Measurements from ENCODE around the gene SLC45A3. TPM values are rescaled to one million over a fixed set of nuclear protein-coding genes. Genes with fewer than 3 reads are reported as not detected.

The SLC45A3 gene
- total and polyA plus RNA-seq, 2 donors = 2.3 to 4.8 TPM

GRCh38 chr1:205710201-205711062 is 30.1 kb upstream of the SLC45A3 start:
- Histone ChIP-seq H3K4me3 (ENCODE audit: low read depth, low read length) (no peak overlapping the region), H3K4me1 (ENCODE audit: insufficient read depth) (peaks cover 1% of the 10 kb centered on the region), H3K36me3 (ENCODE audit: insufficient read depth) (no peaks in the 10 kb centered on the region), H3K27ac (ENCODE audit: low read depth) (no peak overlapping the region)
- DNase-seq (ENCODE audit: extremely low spot score) = no peak
- 50% methylated on average over 1 of the region's 1 CpG for WGBS

DNA sequence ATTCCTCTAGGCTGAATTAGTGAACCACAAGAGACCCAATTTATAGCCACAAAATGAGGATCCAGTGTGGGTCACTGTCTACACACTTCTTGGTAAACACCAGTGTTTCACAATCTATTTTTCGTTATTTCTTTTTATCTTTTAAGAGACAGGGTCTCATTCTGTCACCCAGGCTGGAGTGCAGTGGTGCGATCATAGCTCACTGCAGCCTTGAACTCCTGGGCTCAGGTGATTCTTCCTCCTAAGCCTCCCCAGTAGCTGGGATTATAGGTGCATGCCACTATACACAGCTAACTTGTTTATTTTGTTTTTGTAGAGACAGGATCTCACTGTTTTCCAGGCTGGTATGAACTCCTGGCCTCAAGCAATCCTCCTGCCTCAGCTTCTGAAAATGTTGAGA is 29.3 kb upstream of the SLC45A3 start:
- DNase-seq (ENCODE audit: extremely low spot score) = no peak
- Histone ChIP-seq H3K27ac (ENCODE audit: low read depth) (no peak overlapping the region), H3K4me3 (ENCODE audit: low read depth, low read length) (no peak overlapping the region), H3K36me3 (ENCODE audit: insufficient read depth) (no peaks in the 10 kb centered on the region), H3K4me1 (ENCODE audit: insufficient read depth) (peaks cover 1% of the 10 kb centered on the region)
- WGBS = 82% methylated on average over 2 of the region's 2 CpGs

GRCh38 chr1:205709059-205709398 is 28.7 kb upstream of the SLC45A3 start:
- DNase-seq (ENCODE audit: extremely low spot score) = no peak
- H3K36me3 ChIP-seq (ENCODE audit: insufficient read depth) = no peaks in the 10 kb centered on the region
- 26% methylated on average over 4 of the region's 4 CpGs for WGBS
- no peak overlapping the region for H3K27ac ChIP-seq (ENCODE audit: low read depth)
- no peak overlapping the region for H3K4me3 ChIP-seq (ENCODE audit: low read depth, low read length)
- peaks cover 1% of the 10 kb centered on the region for H3K4me1 ChIP-seq (ENCODE audit: insufficient read depth)

GRCh38 chr1:205706601-205707502 is 26.5 kb upstream of the SLC45A3 start:
- H3K4me3 ChIP-seq (ENCODE audit: low read depth, low read length) = no peak overlapping the region
- no peak overlapping the region for H3K27ac ChIP-seq (ENCODE audit: low read depth)
- 74% methylated on average over 6 of the region's 6 CpGs for WGBS
- no peak for DNase-seq (ENCODE audit: extremely low spot score)
- peaks cover 1% of the 10 kb centered on the region for H3K4me1 ChIP-seq (ENCODE audit: insufficient read depth)
- no peaks in the 10 kb centered on the region for H3K36me3 ChIP-seq (ENCODE audit: insufficient read depth)

DNA sequence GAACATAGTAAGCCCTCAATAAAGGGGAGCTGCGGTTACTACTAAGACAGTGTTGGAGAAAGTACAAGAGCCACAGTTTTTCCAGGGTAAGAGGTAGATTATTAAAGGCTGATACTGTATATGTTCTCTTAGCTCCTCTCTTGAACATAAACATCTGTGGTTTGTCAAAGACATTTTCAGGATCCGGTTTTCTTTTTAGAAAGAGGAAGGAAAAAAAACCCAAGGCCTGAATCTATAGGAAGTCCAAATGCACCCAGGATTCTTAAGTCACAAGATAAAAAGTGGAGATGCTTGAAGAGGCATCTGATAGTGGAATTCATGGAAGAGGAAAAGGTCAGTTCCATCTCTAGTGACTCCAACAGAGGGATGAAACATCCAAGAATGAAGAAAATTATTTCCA is 24.6 kb upstream of the SLC45A3 start:
- H3K4me3 ChIP-seq (ENCODE audit: low read depth, low read length) = no peak overlapping the region
- no peak overlapping the region for H3K27ac ChIP-seq (ENCODE audit: low read depth)
- H3K36me3 ChIP-seq (ENCODE audit: insufficient read depth) = no peaks in the 10 kb centered on the region
- WGBS = 47% methylated on average over 2 of the region's 2 CpGs
- DNase-seq (ENCODE audit: extremely low spot score) = no peak
- peaks cover 1% of the 10 kb centered on the region for H3K4me1 ChIP-seq (ENCODE audit: insufficient read depth)

DNA sequence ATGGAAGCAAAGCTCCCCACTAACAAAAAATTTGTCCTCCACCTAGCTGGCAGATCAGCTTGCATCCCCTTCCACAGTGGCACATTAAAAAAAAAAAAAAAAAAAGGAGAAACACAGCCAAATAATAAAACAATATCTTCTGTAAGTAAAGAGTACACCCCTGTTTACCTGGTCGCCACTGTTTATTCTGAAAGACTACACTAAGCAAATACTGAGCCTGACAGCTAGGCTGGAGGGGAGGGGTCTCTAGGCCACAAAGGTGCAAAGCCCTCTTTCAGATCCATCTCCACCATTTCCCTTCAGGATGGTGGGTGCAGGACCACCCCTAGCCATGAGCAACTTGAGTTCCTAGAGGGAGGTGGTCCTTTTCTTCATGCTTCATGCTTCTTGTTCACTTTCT is 22.8 kb upstream of the SLC45A3 start:
- Histone ChIP-seq H3K4me1 (ENCODE audit: insufficient read depth) (no peaks in the 10 kb centered on the region), H3K27ac (ENCODE audit: low read depth) (no peak overlapping the region), H3K4me3 (ENCODE audit: low read depth, low read length) (no peak overlapping the region), H3K36me3 (ENCODE audit: insufficient read depth) (no peaks in the 10 kb centered on the region)
- no peak for DNase-seq (ENCODE audit: extremely low spot score)
- WGBS = 86% methylated on average over 1 of the region's 1 CpG

- 91% methylated on average over 4 of the region's 4 CpGs for WGBS
- H3K4me1 ChIP-seq (ENCODE audit: insufficient read depth) = no peaks in the 10 kb centered on the region
- H3K27ac ChIP-seq (ENCODE audit: low read depth) = no peak overlapping the region
- H3K4me3 ChIP-seq (ENCODE audit: low read depth, low read length) = no peak overlapping the region
- DNase-seq (ENCODE audit: extremely low spot score) = no peak
- H3K36me3 ChIP-seq (ENCODE audit: insufficient read depth) = no peaks in the 10 kb centered on the region
Observed at GRCh38 chr1:205701891-205702290, 21.6 kb upstream of the SLC45A3 start.

GRCh38 chr1:205701420-205701819 is 21.1 kb upstream of the SLC45A3 start:
- WGBS = 55% methylated on average over 2 of the region's 2 CpGs

DNA sequence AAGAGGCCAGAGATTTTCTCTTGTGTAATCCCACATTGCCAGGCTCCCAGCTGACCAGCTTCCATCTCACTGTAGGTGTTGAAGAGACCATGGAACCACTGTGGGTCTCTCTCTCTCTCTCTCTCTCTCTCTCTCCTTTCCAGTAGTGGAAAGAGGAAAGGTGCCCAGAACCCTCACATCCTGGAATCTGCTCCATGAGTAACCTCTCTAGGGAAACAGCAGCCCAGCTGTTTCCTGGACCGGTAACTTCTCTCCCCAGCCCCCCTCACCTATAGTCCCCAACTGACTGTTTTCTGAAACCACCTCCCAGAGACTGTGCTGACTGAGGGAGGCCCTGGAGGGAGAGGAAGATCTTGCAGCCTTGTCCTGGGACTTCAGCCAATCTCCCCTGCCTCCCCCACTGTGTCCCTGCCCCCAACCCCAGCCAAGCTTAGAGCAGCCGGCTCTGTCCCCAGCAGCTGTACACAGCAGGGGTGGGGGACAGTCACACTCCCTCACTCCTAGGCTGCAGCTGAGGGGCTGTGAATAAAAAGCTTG is 20.6 kb upstream of the SLC45A3 start:
- Histone ChIP-seq H3K27ac (ENCODE audit: low read depth) (no peak overlapping the region), H3K36me3 (ENCODE audit: insufficient read depth) (no peaks in the 10 kb centered on the region), H3K4me3 (ENCODE audit: low read depth, low read length) (no peak overlapping the region), H3K4me1 (ENCODE audit: insufficient read depth) (no peaks in the 10 kb centered on the region)
- 22% methylated on average over 2 of the region's 2 CpGs for WGBS
- no peak for DNase-seq (ENCODE audit: extremely low spot score)

More at GRCh38 chr1:205701420-205701819, 21.1 kb upstream of the SLC45A3 start:
- no peak for DNase-seq (ENCODE audit: extremely low spot score)
- H3K36me3 ChIP-seq (ENCODE audit: insufficient read depth) = no peaks in the 10 kb centered on the region
- no peaks in the 10 kb centered on the region for H3K4me1 ChIP-seq (ENCODE audit: insufficient read depth)
- no peak overlapping the region for H3K4me3 ChIP-seq (ENCODE audit: low read depth, low read length)
- no peak overlapping the region for H3K27ac ChIP-seq (ENCODE audit: low read depth)

DNA sequence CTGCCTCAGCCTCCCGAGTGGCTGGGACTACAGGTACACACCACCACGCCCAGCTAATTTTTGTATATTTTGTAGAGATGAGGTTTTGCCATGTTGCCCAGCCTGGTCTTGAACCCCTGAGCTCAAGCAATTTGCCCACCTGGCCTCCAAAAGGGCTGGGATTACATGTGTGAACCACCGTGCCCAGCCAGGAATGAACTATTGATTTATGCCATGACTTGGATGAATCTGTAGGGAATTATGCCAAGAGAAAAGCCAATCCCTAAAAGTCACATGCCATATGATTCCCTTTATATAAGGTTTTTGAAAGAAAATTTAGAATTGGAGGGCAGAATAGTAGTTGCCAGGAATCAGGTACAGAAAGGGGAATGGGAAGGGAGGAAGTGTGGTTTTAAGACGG is 19.1 kb upstream of the SLC45A3 start:
- no peak for DNase-seq (ENCODE audit: extremely low spot score)
- whole genome bisulfite sequencing = 93% methylated on average over 4 of the region's 4 CpGs
- Histone ChIP-seq H3K27ac (ENCODE audit: low read depth) (no peak overlapping the region), H3K4me1 (ENCODE audit: insufficient read depth) (no peaks in the 10 kb centered on the region), H3K4me3 (ENCODE audit: low read depth, low read length) (no peak overlapping the region), H3K36me3 (ENCODE audit: insufficient read depth) (no peaks in the 10 kb centered on the region)

DNA sequence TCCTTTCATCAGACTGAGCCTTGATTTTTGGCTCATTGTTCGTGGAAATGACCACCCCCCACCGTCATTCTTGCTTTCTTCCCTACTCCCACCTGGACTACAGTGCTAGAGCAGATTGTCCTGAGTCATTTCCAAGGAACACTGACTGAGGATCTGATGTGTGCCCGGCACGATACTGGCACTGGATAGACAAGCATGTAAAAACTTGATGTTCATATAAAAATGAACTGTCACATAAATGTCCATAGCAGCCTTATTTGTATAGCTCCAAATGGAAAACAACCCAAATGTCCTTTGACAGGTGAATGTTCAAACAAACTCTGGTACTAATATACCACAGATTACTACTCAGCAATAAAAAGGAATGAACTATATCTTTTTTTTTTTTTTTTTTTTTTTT is 18.6 kb upstream of the SLC45A3 start:
- Histone ChIP-seq H3K4me1 (ENCODE audit: insufficient read depth) (no peaks in the 10 kb centered on the region), H3K27ac (ENCODE audit: low read depth) (no peak overlapping the region), H3K4me3 (ENCODE audit: low read depth, low read length) (no peak overlapping the region), H3K36me3 (ENCODE audit: insufficient read depth) (no peaks in the 10 kb centered on the region)
- no peak for DNase-seq (ENCODE audit: extremely low spot score)
- WGBS = 88% methylated on average over 4 of the region's 4 CpGs

DNA sequence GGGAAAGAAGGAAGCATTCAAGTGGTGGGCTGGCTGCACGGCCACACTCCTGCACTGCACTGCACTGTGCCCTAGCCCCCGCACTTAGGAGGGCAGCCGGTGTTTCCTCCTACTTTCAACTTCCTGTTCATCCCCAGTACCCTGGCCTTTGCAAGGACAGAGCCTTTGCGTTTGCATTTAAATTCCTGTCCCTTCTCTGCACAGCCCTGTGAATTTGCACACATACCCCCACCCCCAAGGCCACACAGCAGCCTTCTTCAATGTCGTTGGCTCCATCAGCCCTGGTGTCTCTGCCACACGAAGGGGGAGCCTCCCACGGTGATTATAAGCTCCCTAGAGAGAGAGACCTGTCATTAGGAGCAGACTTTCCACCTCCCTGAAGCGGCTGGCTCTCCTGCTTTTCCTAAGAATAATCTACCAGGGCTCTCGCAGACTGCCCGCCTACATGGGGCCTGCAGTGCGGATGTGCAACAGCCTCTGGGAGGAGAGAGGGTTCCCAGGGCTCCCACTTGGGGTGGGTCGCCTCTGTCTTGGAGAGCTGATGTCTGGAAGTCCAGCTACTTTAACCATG is 13.2 kb upstream of the SLC45A3 start:
- 58% methylated on average over 12 of the region's 12 CpGs for WGBS
- Histone ChIP-seq H3K27ac (ENCODE audit: low read depth) (no peak overlapping the region), H3K36me3 (ENCODE audit: insufficient read depth) (no peaks in the 10 kb centered on the region), H3K4me1 (ENCODE audit: insufficient read depth) (no peaks in the 10 kb centered on the region), H3K4me3 (ENCODE audit: low read depth, low read length) (no peak overlapping the region)
- no peak for DNase-seq (ENCODE audit: extremely low spot score)

DNA sequence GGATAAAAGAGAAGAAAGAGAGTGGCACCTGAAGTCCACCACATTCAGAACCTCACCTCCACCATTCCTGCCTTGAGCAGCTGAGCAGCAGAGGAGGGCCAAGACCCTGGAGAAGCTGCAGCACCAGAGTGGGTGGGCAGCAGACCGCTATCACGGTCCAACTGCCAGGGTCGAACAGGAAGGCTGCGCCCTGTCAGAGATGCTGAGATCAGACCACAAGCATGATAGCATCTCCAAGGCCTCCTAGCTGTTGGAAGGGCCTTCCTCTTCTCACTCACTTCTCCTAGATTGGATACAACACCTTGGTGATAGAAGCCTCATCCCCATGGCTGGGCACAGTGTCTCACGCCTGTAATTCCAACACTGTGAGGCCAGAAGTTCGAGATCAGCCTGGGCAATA is 12.1 kb upstream of the SLC45A3 start:
- no peak overlapping the region for H3K4me3 ChIP-seq (ENCODE audit: low read depth, low read length)
- WGBS = 87% methylated on average over 6 of the region's 6 CpGs
- H3K4me1 ChIP-seq (ENCODE audit: insufficient read depth) = no peaks in the 10 kb centered on the region
- no peak for DNase-seq (ENCODE audit: extremely low spot score)
- H3K36me3 ChIP-seq (ENCODE audit: insufficient read depth) = no peaks in the 10 kb centered on the region
- H3K27ac ChIP-seq (ENCODE audit: low read depth) = no peak overlapping the region

All from urinary bladder (tissue), 4 donors.